ENCODE data around the gene DDOST.

DDOST gene

GRCh38 chr1:20624709-20625108 is 36.5 kb downstream of the DDOST start:
- Histone ChIP-seq H3K36me3 (ENCODE audit: insufficient read depth, low read length) (no peaks in the 10 kb centered on the region), H3K27me3 (ENCODE audit: insufficient read depth, low read length, poor library complexity) (no peaks in the 10 kb centered on the region), H3K79me2 (ENCODE audit: insufficient read depth, low read length) (no peaks in the 10 kb centered on the region), H3K9me3 (ENCODE audit: insufficient read depth, low read length, severe bottlenecking) (no peaks in the 10 kb centered on the region), H3K27ac (ENCODE audit: low read length) (no peak overlapping the region), H3K4me1 (ENCODE audit: insufficient read depth, low read length) (no peaks in the 10 kb centered on the region), H3K4me2 (ENCODE audit: insufficient read depth, low read length) (no peak overlapping the region), H3K9ac (ENCODE audit: low read depth, low read length) (no peak overlapping the region), H3K4me3 (ENCODE audit: low read depth in 1 of 2, low read length in 2 of 2) (no peak overlapping the region), H2AFZ (ENCODE audit: low read depth, low read length) (no peak overlapping the region), H4K20me1 (ENCODE audit: insufficient read depth, low read length) (no peaks in the 10 kb centered on the region)
- ATAC-seq (ENCODE audit: insufficient read depth, low read depth) (no peak), DNase-seq (no peak)
- no peak for TF ChIP-seq EZH2 (IDR thresholded peaks at IDR 0.05; ENCODE audit: borderline replicate concordance, low read depth, low read length, severe bottlenecking)
- TF ChIP-seq CTCF (IDR thresholded peaks at IDR 0.05; ENCODE audit: borderline replicate concordance, extremely low read depth, low read length, poor library complexity, severe bottlenecking) = no peak

- H3K36me3 ChIP-seq (ENCODE audit: insufficient read depth, low read length) = no peaks in the 10 kb centered on the region
- H4K20me1 ChIP-seq (ENCODE audit: insufficient read depth, low read length) = no peaks in the 10 kb centered on the region
- no peaks in the 10 kb centered on the region for H3K9me3 ChIP-seq (ENCODE audit: insufficient read depth, low read length, severe bottlenecking)
- no peak overlapping the region for H3K9ac ChIP-seq (ENCODE audit: low read depth, low read length)
- DNase-seq = no peak
- no peaks in the 10 kb centered on the region for H3K4me1 ChIP-seq (ENCODE audit: insufficient read depth, low read length)
- TF ChIP-seq CTCF (IDR thresholded peaks at IDR 0.05; ENCODE audit: borderline replicate concordance, extremely low read depth, low read length, poor library complexity, severe bottlenecking) (no peak), EZH2 (IDR thresholded peaks at IDR 0.05; ENCODE audit: borderline replicate concordance, low read depth, low read length, severe bottlenecking) (no peak)
- no peak overlapping the region for H3K27ac ChIP-seq (ENCODE audit: low read length)
- H3K4me3 ChIP-seq (ENCODE audit: low read depth in 1 of 2, low read length in 2 of 2) = no peak overlapping the region
- no peaks in the 10 kb centered on the region for H3K27me3 ChIP-seq (ENCODE audit: insufficient read depth, low read length, poor library complexity)
- no peaks in the 10 kb centered on the region for H3K79me2 ChIP-seq (ENCODE audit: insufficient read depth, low read length)
- no peak for ATAC-seq (ENCODE audit: insufficient read depth, low read depth)
- H2AFZ ChIP-seq (ENCODE audit: low read depth, low read length) = no peak overlapping the region
- H3K4me2 ChIP-seq (ENCODE audit: insufficient read depth, low read length) = no peak overlapping the region
Measured at GRCh38 chr1:20621012-20621411, 40.2 kb downstream of the DDOST start.

GRCh38 chr1:20619999-20620398 is 41.2 kb downstream of the DDOST start:
- H3K27ac ChIP-seq (ENCODE audit: low read length) = no peak overlapping the region
- H3K4me2 ChIP-seq (ENCODE audit: insufficient read depth, low read length) = no peak overlapping the region
- H3K79me2 ChIP-seq (ENCODE audit: insufficient read depth, low read length) = no peaks in the 10 kb centered on the region
- H4K20me1 ChIP-seq (ENCODE audit: insufficient read depth, low read length) = no peaks in the 10 kb centered on the region
- no peak overlapping the region for H2AFZ ChIP-seq (ENCODE audit: low read depth, low read length)
- no peak for DNase-seq
- no peaks in the 10 kb centered on the region for H3K27me3 ChIP-seq (ENCODE audit: insufficient read depth, low read length, poor library complexity)
- no peaks in the 10 kb centered on the region for H3K36me3 ChIP-seq (ENCODE audit: insufficient read depth, low read length)
- H3K4me3 ChIP-seq (ENCODE audit: low read depth in 1 of 2, low read length in 2 of 2) = no peak overlapping the region
- H3K4me1 ChIP-seq (ENCODE audit: insufficient read depth, low read length) = no peaks in the 10 kb centered on the region
- H3K9me3 ChIP-seq (ENCODE audit: insufficient read depth, low read length, severe bottlenecking) = no peaks in the 10 kb centered on the region
- TF ChIP-seq CTCF (IDR thresholded peaks at IDR 0.05; ENCODE audit: borderline replicate concordance, extremely low read depth, low read length, poor library complexity, severe bottlenecking) (no peak), EZH2 (IDR thresholded peaks at IDR 0.05; ENCODE audit: borderline replicate concordance, low read depth, low read length, severe bottlenecking) (no peak)
- H3K9ac ChIP-seq (ENCODE audit: low read depth, low read length) = no peak overlapping the region
- ATAC-seq (ENCODE audit: insufficient read depth, low read depth) = no peak

GRCh38 chr1:20618550-20618949 is 42.6 kb downstream of the DDOST start:
- no peak for DNase-seq
- H3K9ac ChIP-seq (ENCODE audit: low read depth, low read length) = no peak overlapping the region

More at GRCh38 chr1:20618550-20618949, 42.6 kb downstream of the DDOST start:
- H3K27ac ChIP-seq (ENCODE audit: low read length) = no peak overlapping the region
- no peaks in the 10 kb centered on the region for H3K4me1 ChIP-seq (ENCODE audit: insufficient read depth, low read length)
- no peaks in the 10 kb centered on the region for H4K20me1 ChIP-seq (ENCODE audit: insufficient read depth, low read length)
- H3K36me3 ChIP-seq (ENCODE audit: insufficient read depth, low read length) = no peaks in the 10 kb centered on the region
- H3K4me3 ChIP-seq (ENCODE audit: low read depth in 1 of 2, low read length in 2 of 2) = no peak overlapping the region
- no peak for ATAC-seq (ENCODE audit: insufficient read depth, low read depth)
- H3K4me2 ChIP-seq (ENCODE audit: insufficient read depth, low read length) = no peak overlapping the region
- no peak overlapping the region for H2AFZ ChIP-seq (ENCODE audit: low read depth, low read length)
- no peaks in the 10 kb centered on the region for H3K79me2 ChIP-seq (ENCODE audit: insufficient read depth, low read length)
- TF ChIP-seq CTCF (IDR thresholded peaks at IDR 0.05; ENCODE audit: borderline replicate concordance, extremely low read depth, low read length, poor library complexity, severe bottlenecking) = no peak
- TF ChIP-seq EZH2 (IDR thresholded peaks at IDR 0.05; ENCODE audit: borderline replicate concordance, low read depth, low read length, severe bottlenecking) = no peak
- H3K27me3 ChIP-seq (ENCODE audit: insufficient read depth, low read length, poor library complexity) = no peaks in the 10 kb centered on the region
- no peaks in the 10 kb centered on the region for H3K9me3 ChIP-seq (ENCODE audit: insufficient read depth, low read length, severe bottlenecking)
